ENCODE measurements around the gene GALR3.

The GALR3 gene

DNA sequence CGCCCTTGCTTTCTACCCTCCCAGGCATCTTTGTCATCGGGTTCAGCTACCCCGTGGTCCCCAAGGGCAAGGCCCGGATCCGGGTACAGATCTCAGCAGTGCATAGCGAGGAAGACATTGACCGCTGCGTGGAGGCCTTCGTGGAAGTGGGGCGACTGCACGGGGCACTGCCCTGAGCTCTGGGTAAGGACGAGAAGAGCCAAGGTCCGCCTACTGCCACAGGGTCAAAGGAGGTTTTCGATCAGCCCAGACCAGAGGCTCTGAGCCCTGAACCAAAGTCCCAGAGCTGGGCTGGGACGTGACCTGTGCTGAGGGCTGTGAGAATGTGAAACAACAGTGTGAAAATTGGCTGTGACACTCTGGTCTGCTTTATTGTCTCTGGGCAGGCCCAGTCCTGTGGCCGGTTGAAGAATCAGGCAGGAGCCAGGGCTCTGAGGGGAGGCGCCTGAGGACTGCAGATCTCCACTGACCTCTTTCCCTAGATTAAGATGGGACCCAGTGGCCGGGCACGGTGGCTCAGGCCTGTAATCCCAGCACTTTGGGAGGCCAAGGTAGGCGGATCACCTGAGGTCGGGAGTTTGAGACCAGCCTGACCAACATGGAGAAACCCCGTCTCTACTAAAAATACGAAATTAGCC is 6.5 kb upstream of the GALR3 start:
- DNase-seq (ENCODE audit: low read depth, low spot score) = no peak
- TF ChIP-seq POLR2AphosphoS5 (IDR thresholded peaks at IDR 0.05; ENCODE audit: borderline replicate concordance, low read depth, low read length) (no peak), EZH2 (IDR thresholded peaks at IDR 0.05) (no peak), FOXP2 (optimal IDR thresholded peaks at IDR 0.05; ENCODE audit: control extremely low read depth, extremely low read length, insufficient read depth) (no peak)
- H3K9me3 ChIP-seq (ENCODE audit: low read depth, low read length) = no peaks in the 10 kb centered on the region
- no peaks in the 10 kb centered on the region for H3K36me3 ChIP-seq (ENCODE audit: insufficient read depth, low read length)
- no peak overlapping the region for H3K9ac ChIP-seq (ENCODE audit: insufficient read length)
- no peak overlapping the region for H3K4me3 ChIP-seq
- no peak overlapping the region for H3K27ac ChIP-seq

GRCh38 chr22:37817705-37818408 is 5.3 kb upstream of the GALR3 start:
- no peak for DNase-seq (ENCODE audit: low read depth, low spot score)
- TF ChIP-seq EZH2 (IDR thresholded peaks at IDR 0.05) = no peak
- no peak for TF ChIP-seq POLR2AphosphoS5 (IDR thresholded peaks at IDR 0.05; ENCODE audit: borderline replicate concordance, low read depth, low read length)
- TF ChIP-seq FOXP2 (optimal IDR thresholded peaks at IDR 0.05; ENCODE audit: control extremely low read depth, extremely low read length, insufficient read depth) = no peak
- H3K27ac ChIP-seq = no peak overlapping the region
- peak overlapping the region; percentile 61 for H3K9ac ChIP-seq (ENCODE audit: insufficient read length)
- H3K4me3 ChIP-seq = peak overlapping the region; percentile 62
- H3K36me3 ChIP-seq (ENCODE audit: insufficient read depth, low read length) = no peaks in the 10 kb centered on the region
- no peaks in the 10 kb centered on the region for H3K9me3 ChIP-seq (ENCODE audit: low read depth, low read length)

DNA sequence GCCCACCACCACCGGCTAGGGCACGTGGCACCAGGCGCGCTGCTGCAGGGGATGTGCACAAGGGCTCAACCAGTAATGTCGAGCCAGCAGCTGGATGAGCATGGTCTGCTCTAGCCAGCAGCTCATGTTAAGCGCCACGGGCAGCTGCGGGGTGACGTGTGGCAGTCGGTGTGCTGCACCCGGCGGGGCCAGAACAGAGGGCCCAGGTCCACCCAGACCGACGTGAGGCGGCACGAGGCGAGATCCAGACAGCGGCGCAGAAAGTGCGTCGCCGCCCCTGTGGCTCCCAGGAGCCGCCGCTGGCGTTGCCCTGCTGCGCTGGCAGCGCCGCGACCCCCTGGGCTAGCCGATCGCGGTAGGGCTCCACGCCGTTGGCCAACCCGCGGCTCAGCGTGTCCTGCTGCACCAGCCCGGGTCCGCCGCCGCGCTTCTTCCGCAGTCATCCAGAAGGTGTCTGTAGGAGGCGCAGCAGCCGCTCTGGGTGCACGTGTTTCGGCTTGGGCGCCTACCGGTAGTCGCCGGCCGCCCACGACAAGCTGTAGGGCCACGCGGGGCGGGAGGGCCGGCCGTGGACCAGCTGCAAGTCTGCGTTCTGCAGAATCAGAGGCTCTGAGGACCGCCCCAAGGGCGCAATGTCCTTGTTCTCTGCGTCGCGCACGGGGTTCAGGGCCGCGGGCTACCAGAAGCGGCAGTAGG is 4.6 kb upstream of the GALR3 start:
- no peak for DNase-seq (ENCODE audit: low read depth, low spot score)
- Histone ChIP-seq H3K9ac (ENCODE audit: insufficient read length) (no peak overlapping the region), H3K27ac (no peak overlapping the region), H3K36me3 (ENCODE audit: insufficient read depth, low read length) (no peaks in the 10 kb centered on the region), H3K9me3 (ENCODE audit: low read depth, low read length) (no peaks in the 10 kb centered on the region), H3K4me3 (no peak overlapping the region)
- TF ChIP-seq EZH2 (IDR thresholded peaks at IDR 0.05) (no peak), FOXP2 (optimal IDR thresholded peaks at IDR 0.05; ENCODE audit: control extremely low read depth, extremely low read length, insufficient read depth) (no peak), POLR2AphosphoS5 (IDR thresholded peaks at IDR 0.05; ENCODE audit: borderline replicate concordance, low read depth, low read length) (no peak)

- Histone ChIP-seq H3K9ac (ENCODE audit: insufficient read length) (no peak overlapping the region), H3K4me3 (no peak overlapping the region), H3K9me3 (ENCODE audit: low read depth, low read length) (no peaks in the 10 kb centered on the region), H3K36me3 (ENCODE audit: insufficient read depth, low read length) (no peaks in the 10 kb centered on the region), H3K27ac (no peak overlapping the region)
- no peak for DNase-seq (ENCODE audit: low read depth, low spot score)
- TF ChIP-seq EZH2 (IDR thresholded peaks at IDR 0.05) (no peak), FOXP2 (optimal IDR thresholded peaks at IDR 0.05; ENCODE audit: control extremely low read depth, extremely low read length, insufficient read depth) (no peak), POLR2AphosphoS5 (IDR thresholded peaks at IDR 0.05; ENCODE audit: borderline replicate concordance, low read depth, low read length) (no peak)
Observed at GRCh38 chr22:37819105-37819433, 4.1 kb upstream of the GALR3 start.

GRCh38 chr22:37820350-37820749 is 2.8 kb upstream of the GALR3 start:
- H3K4me3 ChIP-seq = no peak overlapping the region
- no peaks in the 10 kb centered on the region for H3K9me3 ChIP-seq (ENCODE audit: low read depth, low read length)
- H3K27ac ChIP-seq = no peak overlapping the region
- H3K36me3 ChIP-seq (ENCODE audit: insufficient read depth, low read length) = no peaks in the 10 kb centered on the region
- no peak for TF ChIP-seq POLR2AphosphoS5 (IDR thresholded peaks at IDR 0.05; ENCODE audit: borderline replicate concordance, low read depth, low read length)
- TF ChIP-seq FOXP2 (optimal IDR thresholded peaks at IDR 0.05; ENCODE audit: control extremely low read depth, extremely low read length, insufficient read depth) = no peak
- TF ChIP-seq EZH2 (IDR thresholded peaks at IDR 0.05) = no peak
- no peak overlapping the region for H3K9ac ChIP-seq (ENCODE audit: insufficient read length)
- no peak for DNase-seq (ENCODE audit: low read depth, low spot score)

GRCh38 chr22:37822079-37822833 is 926 bp upstream of the GALR3 start:
- H3K4me3 ChIP-seq = no peak overlapping the region
- H3K9me3 ChIP-seq (ENCODE audit: low read depth, low read length) = no peaks in the 10 kb centered on the region
- H3K9ac ChIP-seq (ENCODE audit: insufficient read length) = no peak overlapping the region
- no peak for TF ChIP-seq EZH2 (IDR thresholded peaks at IDR 0.05)
- TF ChIP-seq FOXP2 (optimal IDR thresholded peaks at IDR 0.05; ENCODE audit: control extremely low read depth, extremely low read length, insufficient read depth) = no peak
- H3K27ac ChIP-seq = no peak overlapping the region
- DNase-seq (ENCODE audit: low read depth, low spot score) = no peak
- no peaks in the 10 kb centered on the region for H3K36me3 ChIP-seq (ENCODE audit: insufficient read depth, low read length)

DNA sequence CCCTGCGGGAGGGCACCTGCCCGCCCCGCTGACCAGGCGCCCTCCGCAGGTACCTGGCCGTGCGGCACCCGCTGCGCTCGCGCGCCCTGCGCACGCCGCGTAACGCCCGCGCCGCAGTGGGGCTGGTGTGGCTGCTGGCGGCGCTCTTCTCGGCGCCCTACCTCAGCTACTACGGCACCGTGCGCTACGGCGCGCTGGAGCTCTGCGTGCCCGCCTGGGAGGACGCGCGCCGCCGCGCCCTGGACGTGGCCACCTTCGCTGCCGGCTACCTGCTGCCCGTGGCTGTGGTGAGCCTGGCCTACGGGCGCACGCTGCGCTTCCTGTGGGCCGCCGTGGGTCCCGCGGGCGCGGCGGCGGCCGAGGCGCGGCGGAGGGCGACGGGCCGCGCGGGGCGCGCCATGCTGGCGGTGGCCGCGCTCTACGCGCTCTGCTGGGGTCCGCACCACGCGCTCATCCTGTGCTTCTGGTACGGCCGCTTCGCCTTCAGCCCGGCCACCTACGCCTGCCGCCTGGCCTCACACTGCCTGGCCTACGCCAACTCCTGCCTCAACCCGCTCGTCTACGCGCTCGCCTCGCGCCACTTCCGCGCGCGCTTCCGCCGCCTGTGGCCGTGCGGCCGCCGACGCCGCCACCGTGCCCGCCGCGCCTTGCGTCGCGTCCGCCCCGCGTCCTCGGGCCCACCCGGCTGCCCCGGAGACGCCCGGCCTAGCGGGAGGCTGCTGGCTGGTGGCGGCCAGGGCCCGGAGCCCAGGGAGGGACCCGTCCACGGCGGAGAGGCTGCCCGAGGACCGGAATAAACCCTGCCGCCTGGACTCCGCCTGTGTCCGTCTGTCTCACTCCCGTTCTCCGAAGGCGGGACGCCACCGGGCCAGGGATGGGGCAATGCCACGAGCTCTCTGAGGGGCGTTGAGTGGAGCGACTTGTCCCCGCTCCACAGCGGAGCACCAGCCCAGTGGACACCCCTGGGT is 1.8 kb downstream of the GALR3 start:
- Histone ChIP-seq H3K9ac (ENCODE audit: insufficient read length) (no peak overlapping the region), H3K4me3 (no peak overlapping the region), H3K36me3 (ENCODE audit: insufficient read depth, low read length) (no peaks in the 10 kb centered on the region), H3K9me3 (ENCODE audit: low read depth, low read length) (no peaks in the 10 kb centered on the region), H3K27ac (no peak overlapping the region)
- TF ChIP-seq FOXP2 (optimal IDR thresholded peaks at IDR 0.05; ENCODE audit: control extremely low read depth, extremely low read length, insufficient read depth) (no peak), POLR2AphosphoS5 (IDR thresholded peaks at IDR 0.05; ENCODE audit: borderline replicate concordance, low read depth, low read length) (no peak), EZH2 (IDR thresholded peaks at IDR 0.05) (no peak)
- no peak for DNase-seq (ENCODE audit: low read depth, low spot score)

All from SK-N-MC (cell line).